SK-N-SH (cell line): ENCODE measurements around the gene GSTM4. TPM values are rescaled to one million over a fixed set of nuclear protein-coding genes. Genes with fewer than 3 reads are reported as not detected.
A peak's percentile ranks its signal among the peaks of the same experiment; 100 is the strongest.

Experiments
- CTCF ChIA-PET: fragments of 300-600, 350-600 bp; formaldehyde crosslinking; extraction: SDS; loops from one replicate; lab custom pipeline; 2021; lab: Yijun Ruan, JAX
- POLR2A ChIA-PET: fragments of 350-600 bp; sonication (Branson Sonifier 250); formaldehyde crosslinking; extraction: SDS; loops from one replicate; lab custom pipeline; 2020; ENCODE audit warnings: antibody characterized with exemption, inconsistent platforms; lab: Yijun Ruan, JAX
- DNase-seq: peaks from one replicate; pipeline ENCODE4 v3.0.0; 2012
- H2AFZ ChIP-seq: fragments of 200-600 bp; sonication (generic); 2 replicates; pipeline ENCODE4 v1.8.1; 2016; ENCODE audit warnings: antibody characterized with exemption, mild to moderate bottlenecking, low read depth
- H3F3A ChIP-seq: fragments of 200-600 bp; sonication (generic); replicated peaks from 2 replicates; pipeline ENCODE3; 2016; ENCODE audit warnings: antibody characterized with exemption, mild to moderate bottlenecking; ENCODE audit not compliant: insufficient read depth
- H3K27ac ChIP-seq, 2 experiments: fragments of 200-500 bp in 1 of 2; fragments of 200-600 bp in 1 of 2; sonication (Bioruptor generic) in 1 of 2; sonication (generic), shearing (Covaris generic) in 1 of 2; 2 replicates each; pipeline versions ENCODE4 v1.5.1 to v1.6.1; 2014 to 2016; ENCODE audit warnings: low read depth in 2 of 2, inconsistent platforms in 1 of 2, low read length in 1 of 2, mild to moderate bottlenecking in 1 of 2, mixed read lengths in 1 of 2
- H3K27me3 ChIP-seq: fragments of 200-600 bp; sonication (generic), shearing (Covaris generic); 2 replicates; pipeline ENCODE4 v1.6.1; 2016; ENCODE audit warnings: mixed run types; ENCODE audit not compliant: insufficient read depth
- H3K36me3 ChIP-seq, 2 experiments: fragments of 200-500 bp in 1 of 2; fragments of 200-600 bp in 1 of 2; sonication (Bioruptor generic) in 1 of 2; sonication (generic) in 1 of 2; replicated peaks in 1 of 2; 2 replicates each; pipeline versions ENCODE3 to v1.5.1; 2014 to 2016; ENCODE audit warnings: low read length in 1 of 2, mild to moderate bottlenecking in 1 of 2; ENCODE audit not compliant: insufficient read depth in 2 of 2, control insufficient read depth in 1 of 2
- H3K4me1 ChIP-seq, 2 experiments: fragments of 200-500 bp in 1 of 2; fragments of 200-600 bp in 1 of 2; sonication (Bioruptor generic) in 1 of 2; sonication (generic), shearing (Covaris generic) in 1 of 2; 2 replicates each; pipeline versions ENCODE4 v1.5.1 to v1.6.1; 2014 to 2016; ENCODE audit warnings: low read depth in 1 of 2, low read length in 1 of 2, mixed run types in 1 of 2; ENCODE audit not compliant: insufficient read depth in 2 of 2, control insufficient read depth in 1 of 2
- H3K4me2 ChIP-seq: fragments of 200-600 bp; sonication (generic), shearing (Covaris generic); 2 replicates; pipeline ENCODE4 v1.6.1; 2017; ENCODE audit warnings: mixed run types
- H3K4me3 ChIP-seq, 2 experiments: fragments of 200-500 bp in 1 of 2; fragments of 200-600 bp in 1 of 2; sonication (Bioruptor generic) in 1 of 2; sonication (generic), shearing (Covaris generic) in 1 of 2; 2 replicates each; pipeline versions ENCODE4 v1.5.1 to v1.8.1; 2014 to 2016; ENCODE audit warnings: low read depth in 2 of 2, inconsistent platforms in 1 of 2, low read length in 1 of 2, mild to moderate bottlenecking in 1 of 2, mixed read lengths in 1 of 2, moderate library complexity in 1 of 2
- H3K79me2 ChIP-seq: fragments of 200-600 bp; sonication (generic); 2 replicates; pipeline ENCODE4 v1.8.1; 2017; ENCODE audit warnings: mild to moderate bottlenecking; ENCODE audit not compliant: insufficient read depth
- H3K9ac ChIP-seq: fragments of 200-600 bp; sonication (generic); 2 replicates; pipeline ENCODE4 v1.6.1; 2017; ENCODE audit warnings: mixed run types
- H3K9me2 ChIP-seq: fragments of 200-600 bp; sonication (generic); 2 replicates; pipeline ENCODE4 v1.6.1; 2017; ENCODE audit warnings: mixed run types
- H3K9me3 ChIP-seq: fragments of 200-600 bp; sonication (generic); 2 replicates; pipeline ENCODE4 v1.6.1; 2017; ENCODE audit warnings: mixed run types, mild to moderate bottlenecking, moderate library complexity
- H4K20me1 ChIP-seq: fragments of 200-600 bp; sonication (generic); 2 replicates; pipeline ENCODE4 v1.6.1; 2017; ENCODE audit warnings: mild to moderate bottlenecking, mixed run types; ENCODE audit not compliant: insufficient read depth
- CHD2 ChIP-seq: fragments of 150-350 bp; IDR thresholded peaks from 2 replicates; pipeline ENCODE4 v1.6.1; 2018; ENCODE audit warnings: low read length; ENCODE audit not compliant: partially characterized antibody
- ELF1 ChIP-seq: IDR thresholded peaks from 2 replicates; pipeline ENCODE4 v1.4.0; 2012
- EP300 ChIP-seq, 2 experiments: IDR thresholded peaks; 2 replicates each; pipeline versions ENCODE4 v1.4.0 to v1.6.1; 2012; ENCODE audit warnings: borderline replicate concordance in 1 of 2, low read depth in 1 of 2, low read length in 1 of 2
- EZH2phosphoT487 ChIP-seq: fragments of 200-600 bp; sonication (generic); IDR thresholded peaks from 2 replicates; pipeline ENCODE4 v1.6.1; 2017; ENCODE audit warnings: low read depth, mixed run types, mild to moderate bottlenecking, antibody characterized with exemption, moderate library complexity, borderline replicate concordance
- FOSL2 ChIP-seq: IDR thresholded peaks from 2 replicates; pipeline ENCODE4 v1.4.0; 2012; ENCODE audit warnings: low read depth, mild to moderate bottlenecking, moderate library complexity, borderline replicate concordance
- FOXM1 ChIP-seq: IDR thresholded peaks from 2 replicates; pipeline ENCODE4 v1.4.0; 2012; ENCODE audit warnings: low read depth, mild to moderate bottlenecking
- GABPA ChIP-seq: IDR thresholded peaks from 2 replicates; pipeline ENCODE4 v1.4.0; 2012; ENCODE audit warnings: low read depth, mild to moderate bottlenecking
- IRF3 ChIP-seq: fragments of 150-350 bp; IDR thresholded peaks from 2 replicates; pipeline ENCODE4 v1.6.1; 2016; ENCODE audit warnings: mild to moderate bottlenecking, low read depth, low read length
- JUND ChIP-seq: IDR thresholded peaks from 2 replicates; pipeline ENCODE4 v1.4.0; 2012
- MAX ChIP-seq: IDR thresholded peaks from 2 replicates; pipeline ENCODE4 v1.4.0; 2012; ENCODE audit warnings: low read depth
- MEF2A ChIP-seq: IDR thresholded peaks from 2 replicates; pipeline ENCODE4 v1.4.0; 2012; ENCODE audit warnings: low read depth, borderline replicate concordance
- MXI1 ChIP-seq: IDR thresholded peaks from 2 replicates; pipeline ENCODE4 v1.6.1; 2012; ENCODE audit warnings: mild to moderate bottlenecking, low read depth, low read length, improper control_type of control experiment
- NRF1 ChIP-seq: IDR thresholded peaks from 2 replicates; pipeline ENCODE4 v1.6.1; 2012; ENCODE audit warnings: low read depth, mild to moderate bottlenecking, low read length
- RAD21 ChIP-seq: IDR thresholded peaks from 2 replicates; pipeline ENCODE4 v1.6.1; 2012; ENCODE audit warnings: mild to moderate bottlenecking, low read length
- RFX5 ChIP-seq: IDR thresholded peaks from 2 replicates; pipeline ENCODE4 v1.6.1; 2012; ENCODE audit warnings: mild to moderate bottlenecking, improper control_type of control experiment, low read length
- RXRA ChIP-seq: IDR thresholded peaks from 2 replicates; pipeline ENCODE4 v1.4.0; 2012; ENCODE audit warnings: low read depth, mild to moderate bottlenecking, borderline replicate concordance
- SMC3 ChIP-seq: IDR thresholded peaks from 2 replicates; pipeline ENCODE4 v1.6.1; 2012; ENCODE audit warnings: low read depth, low read length, improper control_type of control experiment
- TAF1 ChIP-seq: IDR thresholded peaks from 2 replicates; pipeline ENCODE4 v1.6.1; 2012; ENCODE audit warnings: low read depth, mild to moderate bottlenecking, low read length, moderate library complexity, borderline replicate concordance
- TEAD4 ChIP-seq: IDR thresholded peaks from 2 replicates; pipeline ENCODE4 v1.4.0; 2012; ENCODE audit warnings: mild to moderate bottlenecking, borderline replicate concordance; ENCODE audit not compliant: insufficient read depth
- YY1 ChIP-seq: IDR thresholded peaks from 2 replicates; pipeline ENCODE4 v1.4.0; 2012; ENCODE audit warnings: low read depth, mild to moderate bottlenecking
- WGBS: methylation state at CpG from one replicate; pipeline ENCODE4 v1.1.6; 2017; ENCODE audit warnings: low lambda C conversion rate; 5-methylcytosine and 5-hydroxymethylcytosine counted together
- polyA plus RNA-seq, 3 experiments: library from polyadenylated mRNA; depleted of rRNA; stranded (reverse); fragments of >200 nt; gene quantifications; 2 replicates each; pipeline ENCODE4 v1.2.3, GENCODE V29; 2012

Gene GSTM4
- polyA plus RNA-seq, 1 of the 3 experiments (the other 2 are of a cell fraction), result 34.2 TPM

- TF ChIP-seq SMC3 (no peak), TAF1 (no peak), JUND (peak; percentile 71), CHD2 (no peak), IRF3 (no peak), FOSL2 (peak; percentile 57; the same call in 1 of the 2 replicates), RAD21 (no peak), MXI1 (no peak), YY1 (no peak), RXRA (no peak)
Measured at GRCh38 chr1:109650609-109651008, 5.3 kb upstream of the GSTM4 start (continued).

- Histone ChIP-seq H3F3A (no peaks in the 10 kb centered on the region), H3K79me2 (no peaks in the 10 kb centered on the region), H4K20me1 (no peaks in the 10 kb centered on the region), H3K27ac (no peak overlapping the region), H3K36me3 (no peaks in the 10 kb centered on the region), H3K9ac (no peak overlapping the region), H3K9me3 (no peaks in the 10 kb centered on the region), H2AFZ (no peak overlapping the region), H3K27me3 (no peaks in the 10 kb centered on the region), H3K9me2 (no peaks in the 10 kb centered on the region), H3K4me1 (peaks cover 15 to 30% of the 10 kb centered on the region in 2 experiments), H3K4me3 (no peak overlapping the region), H3K4me2 (no peak overlapping the region)
- 74% methylated on average over 2 of the region's 2 CpGs for WGBS
- ChIA-PET CTCF (interaction anchor here (1.1 to 11.4 kb wide), 4 partner anchors 14 to 162 kb away, joined by 4 to 297 read pairs (median 130); partner anchors contain the start of gene GPR61), POLR2A (no interaction called here)
- DNase-seq, result no peak
- TF ChIP-seq FOXM1 (no peak), MAX (no peak), GABPA (no peak), ELF1 (no peak), EP300 (IDR thresholded peaks at IDR 0.05; ENCODE audit: borderline replicate concordance in 1 of 2, low read depth in 1 of 2, low read length in 1 of 2) (no peak), TEAD4 (no peak), SMC3 (no peak), MEF2A (no peak), NRF1 (no peak), TAF1 (no peak), RFX5 (no peak), EZH2phosphoT487 (no peak)
Measured at GRCh38 chr1:109652402-109652801, 3.5 kb upstream of the GSTM4 start.
